ENCODE data around the gene GPR146.

Gene GPR146

DNA sequence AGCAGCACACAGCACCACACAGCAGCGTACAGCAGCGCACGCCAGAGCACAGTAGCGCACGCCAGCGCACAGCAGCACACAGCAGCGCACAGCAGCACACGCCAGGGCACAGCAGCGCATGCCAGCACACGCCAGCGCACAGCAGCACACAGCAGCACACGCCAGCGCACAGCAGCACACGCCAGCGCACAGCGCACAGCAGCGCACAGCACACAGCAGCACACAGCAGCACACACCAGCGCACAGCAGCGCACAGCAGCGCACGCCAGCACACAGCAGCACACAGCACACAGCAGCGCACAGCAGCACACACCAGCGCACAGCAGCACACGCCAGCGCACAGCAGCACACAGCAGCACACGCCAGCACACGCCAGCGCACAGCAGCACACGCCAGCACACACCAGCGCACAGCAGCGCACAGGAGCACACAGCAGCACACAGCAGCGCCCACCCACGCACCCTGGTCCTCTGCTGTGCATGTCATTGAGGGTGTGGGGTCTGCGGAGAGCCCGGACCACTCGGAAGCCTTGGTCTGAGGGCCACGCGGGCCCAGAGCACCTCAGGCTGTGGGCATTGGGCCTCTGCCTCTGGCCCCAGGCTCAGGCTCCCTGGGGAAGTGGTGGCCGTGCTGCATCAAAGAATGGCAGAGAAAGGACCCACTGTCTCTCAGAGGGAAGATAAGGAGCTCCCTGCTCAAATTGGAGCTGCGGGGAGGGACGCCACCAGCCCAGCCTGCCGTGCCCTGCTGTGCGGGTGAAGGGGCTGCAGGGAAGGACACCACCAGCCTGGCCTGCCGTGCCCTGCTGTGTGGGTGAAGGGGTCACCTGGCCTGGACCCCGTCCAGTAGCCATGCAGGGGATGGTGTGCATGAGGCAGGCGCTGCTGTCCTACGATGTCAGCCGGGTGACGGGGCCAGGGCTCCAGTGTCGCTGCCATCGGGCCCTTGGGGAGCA, 27.5 kb upstream of the GPR146 start:
- TF ChIP-seq ARNTL (CRISPR knock-in tag; IDR thresholded peaks at IDR 0.05; ENCODE audit: borderline replicate concordance, low read depth), result no peak
- TF ChIP-seq RARB (CRISPR knock-in tag; IDR thresholded peaks at IDR 0.05), result no peak
- TF ChIP-seq, protein P1, sequence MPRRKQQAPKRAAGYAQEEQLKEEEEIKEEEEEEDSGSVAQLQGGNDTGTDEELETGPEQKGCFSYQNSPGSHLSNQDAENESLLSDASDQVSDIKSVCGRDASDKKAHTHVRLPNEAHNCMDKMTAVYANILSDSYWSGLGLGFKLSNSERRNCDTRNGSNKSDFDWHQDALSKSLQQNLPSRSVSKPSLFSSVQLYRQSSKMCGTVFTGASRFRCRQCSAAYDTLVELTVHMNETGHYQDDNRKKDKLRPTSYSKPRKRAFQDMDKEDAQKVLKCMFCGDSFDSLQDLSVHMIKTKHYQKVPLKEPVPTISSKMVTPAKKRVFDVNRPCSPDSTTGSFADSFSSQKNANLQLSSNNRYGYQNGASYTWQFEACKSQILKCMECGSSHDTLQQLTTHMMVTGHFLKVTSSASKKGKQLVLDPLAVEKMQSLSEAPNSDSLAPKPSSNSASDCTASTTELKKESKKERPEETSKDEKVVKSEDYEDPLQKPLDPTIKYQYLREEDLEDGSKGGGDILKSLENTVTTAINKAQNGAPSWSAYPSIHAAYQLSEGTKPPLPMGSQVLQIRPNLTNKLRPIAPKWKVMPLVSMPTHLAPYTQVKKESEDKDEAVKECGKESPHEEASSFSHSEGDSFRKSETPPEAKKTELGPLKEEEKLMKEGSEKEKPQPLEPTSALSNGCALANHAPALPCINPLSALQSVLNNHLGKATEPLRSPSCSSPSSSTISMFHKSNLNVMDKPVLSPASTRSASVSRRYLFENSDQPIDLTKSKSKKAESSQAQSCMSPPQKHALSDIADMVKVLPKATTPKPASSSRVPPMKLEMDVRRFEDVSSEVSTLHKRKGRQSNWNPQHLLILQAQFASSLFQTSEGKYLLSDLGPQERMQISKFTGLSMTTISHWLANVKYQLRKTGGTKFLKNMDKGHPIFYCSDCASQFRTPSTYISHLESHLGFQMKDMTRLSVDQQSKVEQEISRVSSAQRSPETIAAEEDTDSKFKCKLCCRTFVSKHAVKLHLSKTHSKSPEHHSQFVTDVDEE (CRISPR knock-in tag; IDR thresholded peaks at IDR 0.05), result no peak
- TF ChIP-seq ZFP30 (CRISPR knock-in tag; IDR thresholded peaks at IDR 0.05), result no peak
- no peak for TF ChIP-seq GLIS3 (CRISPR knock-in tag; IDR thresholded peaks at IDR 0.05)
- no peak for TF ChIP-seq TCF4 (CRISPR knock-in tag; IDR thresholded peaks at IDR 0.05; ENCODE audit: borderline replicate concordance)
- no peak for TF ChIP-seq BACH2 (CRISPR knock-in tag; IDR thresholded peaks at IDR 0.05; ENCODE audit: borderline replicate concordance)
- no peak for TF ChIP-seq TOX (CRISPR knock-in tag; IDR thresholded peaks at IDR 0.05; ENCODE audit: borderline replicate concordance)
- TF ChIP-seq ZFP3 (CRISPR knock-in tag; IDR thresholded peaks at IDR 0.05), result no peak
- TF ChIP-seq ISL1 (CRISPR knock-in tag; IDR thresholded peaks at IDR 0.05), result no peak
- TF ChIP-seq OSR1 (CRISPR knock-in tag; IDR thresholded peaks at IDR 0.05), result no peak
- TF ChIP-seq, protein P2, sequence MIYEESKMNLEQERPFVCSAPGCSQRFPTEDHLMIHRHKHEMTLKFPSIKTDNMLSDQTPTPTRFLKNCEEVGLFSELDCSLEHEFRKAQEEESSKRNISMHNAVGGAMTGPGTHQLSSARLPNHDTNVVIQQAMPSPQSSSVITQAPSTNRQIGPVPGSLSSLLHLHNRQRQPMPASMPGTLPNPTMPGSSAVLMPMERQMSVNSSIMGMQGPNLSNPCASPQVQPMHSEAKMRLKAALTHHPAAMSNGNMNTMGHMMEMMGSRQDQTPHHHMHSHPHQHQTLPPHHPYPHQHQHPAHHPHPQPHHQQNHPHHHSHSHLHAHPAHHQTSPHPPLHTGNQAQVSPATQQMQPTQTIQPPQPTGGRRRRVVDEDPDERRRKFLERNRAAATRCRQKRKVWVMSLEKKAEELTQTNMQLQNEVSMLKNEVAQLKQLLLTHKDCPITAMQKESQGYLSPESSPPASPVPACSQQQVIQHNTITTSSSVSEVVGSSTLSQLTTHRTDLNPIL (CRISPR knock-in tag; IDR thresholded peaks at IDR 0.05; ENCODE audit: low read depth), result no peak
- no peak for TF ChIP-seq ZNF70 (CRISPR knock-in tag; IDR thresholded peaks at IDR 0.05)
- TF ChIP-seq ZC3H10 (CRISPR knock-in tag; IDR thresholded peaks at IDR 0.05), result no peak
- ATAC-seq, result no peak

DNA sequence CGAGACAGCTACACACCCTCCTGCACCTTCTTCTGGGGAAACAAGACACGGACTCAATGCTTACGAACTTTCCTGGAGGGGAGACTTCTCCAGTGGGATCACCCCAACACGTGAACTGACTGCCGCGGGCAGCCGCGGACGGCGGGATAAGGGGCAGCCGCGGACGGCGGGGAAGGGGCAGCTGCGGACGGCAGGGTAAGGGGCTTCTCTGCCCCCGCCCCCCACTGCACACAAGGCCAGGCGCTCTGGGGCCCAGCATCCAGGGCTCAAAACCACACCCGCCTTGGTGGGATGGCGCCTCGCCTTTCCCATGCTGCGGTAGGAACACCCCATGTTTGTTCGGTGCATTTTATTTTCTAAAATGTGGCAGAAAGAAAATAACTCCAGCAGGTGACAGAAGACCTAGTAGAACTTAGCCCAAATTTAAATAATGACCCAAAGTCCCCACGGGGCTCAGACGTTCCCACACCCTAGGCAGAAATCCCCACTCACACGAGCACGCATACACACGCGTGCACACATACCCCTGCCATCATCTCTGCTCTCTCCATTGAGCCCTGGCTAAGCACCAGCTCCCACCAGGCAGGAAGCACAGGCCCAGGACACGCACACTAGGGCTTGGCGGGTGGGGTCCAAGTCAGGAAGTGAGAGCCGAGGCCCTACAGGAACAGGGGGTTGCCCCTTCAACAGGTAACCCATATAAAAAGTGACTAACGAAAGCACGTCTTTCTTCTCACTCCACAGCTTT, 26.6 kb upstream of the GPR146 start:
- ATAC-seq, result no peak

DNA sequence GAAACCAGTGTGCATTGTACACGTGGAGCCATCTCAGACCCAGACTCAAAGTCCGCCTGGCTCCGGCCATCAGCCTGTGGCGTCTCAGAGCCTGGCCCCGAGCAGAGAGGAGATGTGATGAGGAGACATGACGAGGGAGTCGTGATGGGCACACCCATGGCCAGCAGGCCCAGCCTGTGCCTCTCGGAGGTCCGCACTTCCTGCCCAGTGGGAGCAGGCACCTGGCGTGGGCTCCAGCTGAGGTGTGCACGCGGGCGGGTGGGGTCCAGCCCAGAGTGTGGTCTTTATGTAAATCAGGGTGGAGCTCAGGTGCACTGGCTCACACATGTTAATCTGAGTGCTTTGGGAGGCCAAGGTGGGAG, 26.0 kb upstream of the GPR146 start:
- no peak for ATAC-seq
- no peak for TF ChIP-seq GLIS3 (CRISPR knock-in tag; IDR thresholded peaks at IDR 0.05)
- no peak for TF ChIP-seq ZNF565 (CRISPR knock-in tag; conservative IDR thresholded peaks at IDR 0.05; ENCODE audit: low read depth)
- TF ChIP-seq, protein P1 (CRISPR knock-in tag; IDR thresholded peaks at IDR 0.05), result no peak
- TF ChIP-seq ZNF8 (CRISPR knock-in tag; IDR thresholded peaks at IDR 0.05), result no peak
- no peak for TF ChIP-seq TCF4 (CRISPR knock-in tag; IDR thresholded peaks at IDR 0.05; ENCODE audit: borderline replicate concordance)
- TF ChIP-seq ZNF70 (CRISPR knock-in tag; IDR thresholded peaks at IDR 0.05), result no peak
- no peak for TF ChIP-seq ARNTL (CRISPR knock-in tag; IDR thresholded peaks at IDR 0.05; ENCODE audit: borderline replicate concordance, low read depth)
- TF ChIP-seq, protein P2 (CRISPR knock-in tag; IDR thresholded peaks at IDR 0.05; ENCODE audit: low read depth), result no peak
- no peak for TF ChIP-seq BACH2 (CRISPR knock-in tag; IDR thresholded peaks at IDR 0.05; ENCODE audit: borderline replicate concordance)
- no peak for TF ChIP-seq TOX (CRISPR knock-in tag; IDR thresholded peaks at IDR 0.05; ENCODE audit: borderline replicate concordance)

More for the DNA sequence above, 26.6 kb upstream of the GPR146 start:
- no peak for TF ChIP-seq ZNF565 (CRISPR knock-in tag; conservative IDR thresholded peaks at IDR 0.05; ENCODE audit: low read depth)
- TF ChIP-seq, protein P3, sequence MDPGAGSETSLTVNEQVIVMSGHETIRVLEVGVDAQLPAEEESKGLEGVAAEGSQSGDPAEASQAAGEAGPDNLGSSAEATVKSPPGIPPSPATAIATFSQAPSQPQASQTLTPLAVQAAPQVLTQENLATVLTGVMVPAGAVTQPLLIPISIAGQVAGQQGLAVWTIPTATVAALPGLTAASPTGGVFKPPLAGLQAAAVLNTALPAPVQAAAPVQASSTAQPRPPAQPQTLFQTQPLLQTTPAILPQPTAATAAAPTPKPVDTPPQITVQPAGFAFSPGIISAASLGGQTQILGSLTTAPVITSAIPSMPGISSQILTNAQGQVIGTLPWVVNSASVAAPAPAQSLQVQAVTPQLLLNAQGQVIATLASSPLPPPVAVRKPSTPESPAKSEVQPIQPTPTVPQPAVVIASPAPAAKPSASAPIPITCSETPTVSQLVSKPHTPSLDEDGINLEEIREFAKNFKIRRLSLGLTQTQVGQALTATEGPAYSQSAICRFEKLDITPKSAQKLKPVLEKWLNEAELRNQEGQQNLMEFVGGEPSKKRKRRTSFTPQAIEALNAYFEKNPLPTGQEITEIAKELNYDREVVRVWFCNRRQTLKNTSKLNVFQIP (CRISPR knock-in tag; IDR thresholded peaks at IDR 0.05; ENCODE audit: borderline replicate concordance, low read depth), result no peak
- no peak for TF ChIP-seq TOX (CRISPR knock-in tag; IDR thresholded peaks at IDR 0.05; ENCODE audit: borderline replicate concordance)
- TF ChIP-seq OSR1 (CRISPR knock-in tag; IDR thresholded peaks at IDR 0.05), result no peak
- TF ChIP-seq, protein P2 (CRISPR knock-in tag; IDR thresholded peaks at IDR 0.05; ENCODE audit: low read depth), result no peak
- no peak for TF ChIP-seq ESRRG (CRISPR knock-in tag; IDR thresholded peaks at IDR 0.05)
- TF ChIP-seq PPARA (CRISPR knock-in tag; IDR thresholded peaks at IDR 0.05; ENCODE audit: borderline replicate concordance), result no peak
- TF ChIP-seq ZNF8 (CRISPR knock-in tag; IDR thresholded peaks at IDR 0.05), result no peak
